Caco-2 (cell line): Measurements from ENCODE around the gene ARSI. TPM values are rescaled to one million over a fixed set of nuclear protein-coding genes. Genes with fewer than 3 reads are reported as not detected.

Experiments
- BruUV-seq: library from RNA; stranded (reverse); fragments of 400-500 nt; replicated peaks from 2 replicates; lab custom pipeline; 2021; lab: Mats Ljungman, UMichigan
- CTCF ChIA-PET: fragments of 300-600 bp; sonication (Branson Sonifier 250); formaldehyde crosslinking; loops from one replicate; lab custom pipeline; 2022; ENCODE audit warnings: antibody characterized with exemption; lab: Charles Lee
- POLR2A ChIA-PET: fragments of 300-600 bp; sonication (Branson Sonifier 250); formaldehyde crosslinking; loops from one replicate; lab custom pipeline; 2022; ENCODE audit warnings: antibody characterized with exemption; lab: Charles Lee
- DNase-seq, 2 experiments: peaks; one replicate each; pipeline versions ENCODE4 v3.0.0 to v3.0.0-alpha.2; 2020 to 2022
- H3K27me3 ChIP-seq: replicated peaks from 2 replicates; pipeline ENCODE4 v1.6.0; 2011; ENCODE audit warnings: low read length; ENCODE audit not compliant: control insufficient read depth, insufficient read depth
- H3K36me3 ChIP-seq: 2 replicates; pipeline ENCODE4 v1.5.1; 2011; ENCODE audit warnings: low read length; ENCODE audit not compliant: control insufficient read depth, insufficient read depth
- H3K4me1 ChIP-seq: fragments of 250-450 bp; sonication (Bioruptor Pico); 2 replicates; pipeline ENCODE4 v1.5.1; 2020; ENCODE audit warnings: mild to moderate bottlenecking
- H3K4me3 ChIP-seq: 2 replicates; pipeline ENCODE4 v1.5.1; 2011; ENCODE audit warnings: low read depth, mild to moderate bottlenecking, control low read depth, low read length
- H3K9me3 ChIP-seq: fragments of 250-450 bp; sonication (Bioruptor Pico); 2 replicates; pipeline ENCODE4 v1.5.1; 2020; ENCODE audit warnings: mild to moderate bottlenecking, moderate library complexity
- H3K27ac Mint-ChIP-seq: one replicate; pipeline ENCODE4 v1.8.0; 2022; ENCODE audit warnings: mixed read lengths; ENCODE audit not compliant: unreplicated experiment
- H3K27me3 Mint-ChIP-seq: one replicate; pipeline ENCODE4 v1.8.0; 2022; ENCODE audit warnings: mixed read lengths; ENCODE audit not compliant: insufficient read depth, unreplicated experiment
- H3K36me3 Mint-ChIP-seq: one replicate; pipeline ENCODE4 v1.8.0; 2022; ENCODE audit warnings: mild to moderate bottlenecking, mixed read lengths; ENCODE audit not compliant: insufficient read depth, unreplicated experiment
- H3K4me1 Mint-ChIP-seq: one replicate; pipeline ENCODE4 v1.8.0; 2022; ENCODE audit warnings: low read depth, mixed read lengths; ENCODE audit not compliant: unreplicated experiment
- H3K4me3 Mint-ChIP-seq: one replicate; pipeline ENCODE4 v1.8.0; 2022; ENCODE audit warnings: mild to moderate bottlenecking, moderate library complexity, mixed read lengths; ENCODE audit not compliant: unreplicated experiment
- H3K9me3 Mint-ChIP-seq: one replicate; pipeline ENCODE4 v1.8.0; 2022; ENCODE audit warnings: mixed read lengths; ENCODE audit not compliant: unreplicated experiment
- CTCF ChIP-seq, 2 experiments: fragments of 200-600 bp in 1 of 2; IDR thresholded peaks; 1 replicate in 1 of 2; 2 replicates in 1 of 2; pipeline versions ENCODE4 v1.5.1 to v1.8.0; 2011 to 2022; ENCODE audit warnings: antibody characterized with exemption in 1 of 2, control low read depth in 1 of 2, inconsistent platforms in 1 of 2, low read depth in 1 of 2, low read length in 1 of 2, mild to moderate bottlenecking in 1 of 2, moderate library complexity in 1 of 2; ENCODE audit not compliant: insufficient read depth in 1 of 2, severe bottlenecking in 1 of 2, unreplicated experiment in 1 of 2
- intact Hi-C: fragments of 100-400 bp; cut with micrococcal nuclease; formaldehyde crosslinking; loops from one replicate; pipeline ENCODE4 v1.10.0; 2022; ENCODE audit not compliant: unreplicated experiment
- total RNA-seq: library from RNA; stranded (reverse); gene quantifications from 2 replicates; pipeline ENCODE4 v1.2.3, GENCODE V29; 2022

Gene ARSI
- total RNA-seq, 1 experiment from 2014 or later = 0.52 TPM

GRCh38 chr5:150310246-150310645, 7.5 kb upstream of the ARSI start:
- Mint-ChIP-seq H3K36me3 (no peaks in the 10 kb centered on the region), H3K4me3 (no peak overlapping the region), H3K27ac (no peak overlapping the region), H3K4me1 (no peaks in the 10 kb centered on the region), H3K9me3 (no peaks in the 10 kb centered on the region), H3K27me3 (no peaks in the 10 kb centered on the region)
- ChIA-PET POLR2A (no interaction called here), CTCF (no interaction called here)
- Histone ChIP-seq H3K27me3 (no peaks in the 10 kb centered on the region), H3K9me3 (no peaks in the 10 kb centered on the region), H3K36me3 (no peaks in the 10 kb centered on the region), H3K4me1 (no peaks in the 10 kb centered on the region), H3K4me3 (no peak overlapping the region)
- no peak for DNase-seq
- BruUV-seq = no TSS peak
- intact Hi-C loops = no loop called here
- no peak for TF ChIP-seq CTCF (IDR thresholded peaks at IDR 0.05; ENCODE audit: insufficient read depth in 1 of 2, low read depth in 1 of 2, low read length in 1 of 2, severe bottlenecking in 1 of 2, unreplicated experiment in 1 of 2)

- H3K4me3 ChIP-seq = no peak overlapping the region
- intact Hi-C loops = no loop called here
- POLR2A ChIA-PET = no interaction called here
- no peaks in the 10 kb centered on the region for H3K4me1 ChIP-seq
- H3K36me3 Mint-ChIP-seq = no peaks in the 10 kb centered on the region
- CTCF ChIA-PET = no interaction called here
- no peaks in the 10 kb centered on the region for H3K9me3 Mint-ChIP-seq
- no peaks in the 10 kb centered on the region for H3K9me3 ChIP-seq
- H3K27ac Mint-ChIP-seq = no peak overlapping the region
- BruUV-seq = no TSS peak
- DNase-seq = no peak
- H3K4me3 Mint-ChIP-seq = no peak overlapping the region
- no peaks in the 10 kb centered on the region for H3K27me3 ChIP-seq
- no peaks in the 10 kb centered on the region for H3K36me3 ChIP-seq
- H3K27me3 Mint-ChIP-seq = no peaks in the 10 kb centered on the region
- TF ChIP-seq CTCF (IDR thresholded peaks at IDR 0.05; ENCODE audit: insufficient read depth in 1 of 2, low read depth in 1 of 2, low read length in 1 of 2, severe bottlenecking in 1 of 2, unreplicated experiment in 1 of 2) = no peak
- no peaks in the 10 kb centered on the region for H3K4me1 Mint-ChIP-seq
These were observed 7.2 kb upstream of the ARSI start for GRCh38 chr5:150309886-150310239.

GRCh38 chr5:150309101-150309885, 6.6 kb upstream of the ARSI start:
- Histone ChIP-seq H3K36me3 (no peaks in the 10 kb centered on the region), H3K4me3 (no peak overlapping the region), H3K9me3 (no peaks in the 10 kb centered on the region), H3K27me3 (no peaks in the 10 kb centered on the region), H3K4me1 (no peaks in the 10 kb centered on the region)
- Mint-ChIP-seq H3K36me3 (no peaks in the 10 kb centered on the region), H3K4me1 (no peaks in the 10 kb centered on the region), H3K4me3 (no peak overlapping the region), H3K9me3 (no peaks in the 10 kb centered on the region), H3K27ac (no peak overlapping the region), H3K27me3 (no peaks in the 10 kb centered on the region)
- ChIA-PET POLR2A (no interaction called here), CTCF (interaction anchor here (0.8 kb wide), 1 partner anchor 38 kb away, joined by 3 read pairs; no protein-coding TSS in a partner anchor)
- DNase-seq = no peak
- no peak for TF ChIP-seq CTCF (IDR thresholded peaks at IDR 0.05; ENCODE audit: insufficient read depth in 1 of 2, low read depth in 1 of 2, low read length in 1 of 2, severe bottlenecking in 1 of 2, unreplicated experiment in 1 of 2)
- intact Hi-C loops = no loop called here
- no TSS peak for BruUV-seq
